Mesenchymal stem cell (in vitro differentiated cells and primary cell): Measurements from ENCODE around the gene RGS7.

Experiments
- DNase-seq: peaks from one replicate; pipeline ENCODE4 v3.0.0-alpha.2; 2013
- H2AFZ ChIP-seq: one replicate; pipeline ENCODE4 v1.6.1; 2013; ENCODE audit warnings: low read depth, mild to moderate bottlenecking, control low read depth, inconsistent platforms, low read length, moderate library complexity
- H2AK5ac ChIP-seq: 2 replicates; pipeline ENCODE4 v1.6.1; 2013; ENCODE audit warnings: low read length, moderate library complexity, mild to moderate bottlenecking, inconsistent platforms; ENCODE audit not compliant: severe bottlenecking
- H2BK120ac ChIP-seq: one replicate; pipeline ENCODE4 v1.6.1; 2013; ENCODE audit warnings: low read depth, mild to moderate bottlenecking, inconsistent platforms, low read length, moderate library complexity
- H2BK12ac ChIP-seq, 2 experiments: one replicate each; pipeline ENCODE4 v1.6.1; 2013; ENCODE audit warnings: inconsistent platforms in 2 of 2, low read length in 2 of 2, mild to moderate bottlenecking in 2 of 2, moderate library complexity in 2 of 2, control low read depth in 1 of 2
- H2BK15ac ChIP-seq: one replicate; pipeline ENCODE4 v1.6.1; 2013; ENCODE audit warnings: mild to moderate bottlenecking, low read depth, inconsistent platforms; ENCODE audit not compliant: poor library complexity, severe bottlenecking
- H2BK5ac ChIP-seq: 2 replicates; pipeline ENCODE4 v1.6.1; 2013; ENCODE audit warnings: low read depth, mild to moderate bottlenecking, low read length, control low read depth, inconsistent platforms; ENCODE audit not compliant: poor library complexity, severe bottlenecking
- H3K14ac ChIP-seq, 2 experiments: one replicate each; pipeline ENCODE4 v1.6.1; 2013; ENCODE audit warnings: inconsistent platforms in 2 of 2, low read length in 2 of 2, control low read depth in 1 of 2, mild to moderate bottlenecking in 1 of 2, moderate library complexity in 1 of 2
- H3K18ac ChIP-seq, 2 experiments: one replicate each; pipeline ENCODE4 v1.6.1; 2013; ENCODE audit warnings: inconsistent platforms in 2 of 2, low read length in 2 of 2, control low read depth in 1 of 2, low read depth in 1 of 2, mild to moderate bottlenecking in 1 of 2
- H3K23ac ChIP-seq, 2 experiments: one replicate each; pipeline ENCODE4 v1.6.1; 2013; ENCODE audit warnings: inconsistent platforms in 2 of 2, low read length in 2 of 2, mild to moderate bottlenecking in 2 of 2, moderate library complexity in 2 of 2, control low read depth in 1 of 2
- H3K27ac ChIP-seq: 2 replicates; pipeline ENCODE4 v1.5.1; 2013; ENCODE audit warnings: mild to moderate bottlenecking, moderate library complexity, low read length, control low read depth, inconsistent platforms; ENCODE audit not compliant: poor library complexity, severe bottlenecking
- H3K27me3 ChIP-seq, 2 experiments: 2 replicates each; pipeline versions ENCODE4 v1.6.1 to v1.7.0; 2013; ENCODE audit warnings: low read length in 2 of 2, mild to moderate bottlenecking in 2 of 2, moderate library complexity in 2 of 2, control low read depth in 1 of 2, inconsistent platforms in 1 of 2; ENCODE audit not compliant: control insufficient read depth in 1 of 2, insufficient read depth in 1 of 2
- H3K36me3 ChIP-seq, 2 experiments: 2 replicates each; pipeline versions ENCODE4 v1.6.1 to v1.7.0; 2013; ENCODE audit warnings: low read length in 2 of 2, control low read depth in 1 of 2, inconsistent platforms in 1 of 2, low read depth in 1 of 2, mild to moderate bottlenecking in 1 of 2; ENCODE audit not compliant: insufficient read depth in 2 of 2, control insufficient read depth in 1 of 2
- H3K4ac ChIP-seq, 2 experiments: one replicate each; pipeline ENCODE4 v1.6.1; 2013; ENCODE audit warnings: inconsistent platforms in 2 of 2, low read length in 2 of 2, mild to moderate bottlenecking in 2 of 2, moderate library complexity in 2 of 2, control low read depth in 1 of 2, low read depth in 1 of 2
- H3K4me1 ChIP-seq: 2 replicates; pipeline ENCODE4 v1.6.1; 2013; ENCODE audit warnings: low read depth, low read length, control low read depth; ENCODE audit not compliant: control insufficient read depth, insufficient read depth
- H3K4me2 ChIP-seq: 2 replicates; pipeline ENCODE4 v1.6.1; 2013; ENCODE audit warnings: low read length, mild to moderate bottlenecking, inconsistent platforms; ENCODE audit not compliant: poor library complexity, severe bottlenecking
- H3K4me3 ChIP-seq, 2 experiments: 2 replicates each; pipeline versions ENCODE4 v1.5.1 to v1.7.0; 2013; ENCODE audit warnings: low read length in 2 of 2, mild to moderate bottlenecking in 2 of 2, control low read depth in 1 of 2, low read depth in 1 of 2; ENCODE audit not compliant: insufficient read depth in 1 of 2
- H3K79me1 ChIP-seq: replicated peaks from 2 replicates; pipeline ENCODE4 v1.6.1; 2013; ENCODE audit warnings: mild to moderate bottlenecking, control low read depth, low read length, inconsistent platforms; ENCODE audit not compliant: poor library complexity, severe bottlenecking
- H3K9ac ChIP-seq: 2 replicates; pipeline ENCODE4 v1.7.0; 2013; ENCODE audit warnings: mild to moderate bottlenecking, low read length, moderate library complexity
- H3K9me3 ChIP-seq: 2 replicates; pipeline ENCODE4 v1.7.0; 2013; ENCODE audit warnings: mild to moderate bottlenecking, low read length; ENCODE audit not compliant: control insufficient read depth
- H4K8ac ChIP-seq: one replicate; pipeline ENCODE4 v1.6.1; 2013; ENCODE audit warnings: inconsistent platforms, mild to moderate bottlenecking, low read length, moderate library complexity
- H4K91ac ChIP-seq: one replicate; pipeline ENCODE4 v1.6.1; 2013; ENCODE audit warnings: mild to moderate bottlenecking, low read length, inconsistent platforms
- WGBS: methylation state at CpG from one replicate; pipeline ENCODE4 v1.1.7; 2013; ENCODE audit warnings: mixed read lengths; 5-methylcytosine and 5-hydroxymethylcytosine counted together

Gene RGS7

DNA sequence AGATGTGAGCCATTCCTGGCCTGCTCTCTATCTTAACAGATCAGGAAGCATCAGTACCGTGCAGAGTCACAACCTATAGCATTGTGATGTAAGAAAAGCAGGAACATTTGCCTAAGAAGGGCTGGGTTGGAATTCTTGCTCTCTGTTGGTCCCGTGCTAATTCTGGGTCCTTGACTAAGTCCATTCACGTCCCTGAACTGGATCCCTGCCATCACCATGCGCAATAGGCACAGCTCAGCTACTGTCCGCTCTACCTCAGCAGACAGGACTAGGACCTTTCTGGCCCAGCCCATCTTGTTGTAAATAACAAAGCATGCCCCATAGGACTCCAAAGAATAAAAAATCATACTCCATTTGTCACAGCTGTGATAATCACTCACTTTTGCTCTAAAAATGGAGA lies 175.0 kb downstream of the RGS7 start:
- Histone ChIP-seq H3K4me1 (no peaks in the 10 kb centered on the region), H3K27ac (no peak overlapping the region), H3K14ac (no peak overlapping the region), H3K23ac (no peak overlapping the region), H3K36me3 (no peaks in the 10 kb centered on the region), H4K8ac (no peak overlapping the region), H3K4ac (no peak overlapping the region), H3K18ac (no peak overlapping the region), H2BK5ac (no peak overlapping the region), H2BK120ac (no peak overlapping the region), H2BK12ac (no peak overlapping the region), H3K9me3 (no peaks in the 10 kb centered on the region), H3K27me3 (no peaks in the 10 kb centered on the region), H2BK15ac (no peak overlapping the region), H3K4me2 (no peak overlapping the region), H2AFZ (no peak overlapping the region), H2AK5ac (no peak overlapping the region), H3K4me3 (no peak overlapping the region), H3K9ac (no peak overlapping the region), H4K91ac (no peak overlapping the region), H3K79me1 (no peaks in the 10 kb centered on the region)
- DNase-seq, result no peak
- 83% methylated on average over 5 of the region's 5 CpGs for WGBS

DNA sequence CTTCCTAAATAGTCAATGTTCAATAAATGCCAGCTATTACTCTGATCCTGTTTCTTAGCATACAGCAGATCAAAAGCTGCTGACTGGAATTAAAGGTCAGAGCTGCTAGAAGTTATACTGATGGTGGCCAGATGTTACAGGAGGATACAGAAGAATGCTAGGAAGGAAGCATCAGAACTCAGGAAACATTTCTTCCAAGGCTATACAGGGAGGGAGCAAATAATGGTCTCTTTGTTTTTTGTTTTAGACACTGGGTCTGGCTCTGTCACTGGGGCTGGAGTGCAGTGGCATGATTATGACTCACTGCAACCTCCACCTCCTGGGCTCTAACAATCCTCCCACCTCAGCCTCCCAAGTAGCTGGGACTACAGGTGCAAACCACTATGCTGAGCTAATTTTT lies 175.5 kb downstream of the RGS7 start:
- Histone ChIP-seq H3K36me3 (no peaks in the 10 kb centered on the region), H3K27me3 (no peaks in the 10 kb centered on the region), H3K27ac (no peak overlapping the region), H3K4me1 (no peaks in the 10 kb centered on the region), H2AK5ac (no peak overlapping the region), H4K91ac (no peak overlapping the region), H3K9me3 (no peaks in the 10 kb centered on the region), H3K4me3 (no peak overlapping the region), H3K14ac (no peak overlapping the region), H2AFZ (no peak overlapping the region), H2BK5ac (no peak overlapping the region), H3K9ac (no peak overlapping the region), H3K4ac (no peak overlapping the region), H4K8ac (no peak overlapping the region), H3K23ac (no peak overlapping the region), H2BK15ac (no peak overlapping the region), H2BK120ac (no peak overlapping the region), H2BK12ac (no peak overlapping the region), H3K79me1 (no peaks in the 10 kb centered on the region), H3K4me2 (no peak overlapping the region), H3K18ac (no peak overlapping the region)
- no peak for DNase-seq

DNA sequence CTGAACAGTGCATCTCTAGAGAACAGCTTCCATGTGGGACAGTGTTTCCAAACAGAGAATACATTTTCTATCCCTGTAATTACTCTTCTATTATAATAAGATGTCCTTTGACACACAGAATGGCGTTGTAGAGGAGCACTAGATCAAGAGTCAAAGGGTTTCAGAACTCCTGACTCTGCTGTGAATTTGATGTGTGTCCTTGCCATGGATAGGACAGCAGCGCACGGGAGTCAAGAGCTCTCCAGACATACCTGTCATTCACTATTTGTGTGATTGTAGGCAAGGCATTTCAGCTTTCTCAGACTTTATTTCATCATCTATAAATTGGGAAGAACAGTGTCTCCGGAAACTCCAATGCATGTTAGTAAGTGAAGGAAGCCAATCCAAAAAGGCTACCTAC lies 176.4 kb downstream of the RGS7 start:
- no peak overlapping the region for H2AK5ac ChIP-seq
- H3K9ac ChIP-seq, result no peak overlapping the region
- H2BK5ac ChIP-seq, result no peak overlapping the region
- no peak for DNase-seq
- H3K14ac ChIP-seq, result no peak overlapping the region
- no peaks in the 10 kb centered on the region for H3K4me1 ChIP-seq
- WGBS, result 50% methylated on average over 1 of the region's 4 CpGs
- H2BK12ac ChIP-seq, result no peak overlapping the region
- H3K23ac ChIP-seq, result no peak overlapping the region
- no peaks in the 10 kb centered on the region for H3K27me3 ChIP-seq
- no peak overlapping the region for H3K18ac ChIP-seq
- no peak overlapping the region for H3K27ac ChIP-seq
- H4K91ac ChIP-seq, result no peak overlapping the region
- H3K4me2 ChIP-seq, result no peak overlapping the region
- H4K8ac ChIP-seq, result no peak overlapping the region
- H3K79me1 ChIP-seq, result no peaks in the 10 kb centered on the region
- no peaks in the 10 kb centered on the region for H3K36me3 ChIP-seq
- H3K4me3 ChIP-seq, result no peak overlapping the region
- H3K4ac ChIP-seq, result no peak overlapping the region
- H2AFZ ChIP-seq, result no peak overlapping the region
- H3K9me3 ChIP-seq, result no peaks in the 10 kb centered on the region
- no peak overlapping the region for H2BK15ac ChIP-seq
- H2BK120ac ChIP-seq, result no peak overlapping the region

DNA sequence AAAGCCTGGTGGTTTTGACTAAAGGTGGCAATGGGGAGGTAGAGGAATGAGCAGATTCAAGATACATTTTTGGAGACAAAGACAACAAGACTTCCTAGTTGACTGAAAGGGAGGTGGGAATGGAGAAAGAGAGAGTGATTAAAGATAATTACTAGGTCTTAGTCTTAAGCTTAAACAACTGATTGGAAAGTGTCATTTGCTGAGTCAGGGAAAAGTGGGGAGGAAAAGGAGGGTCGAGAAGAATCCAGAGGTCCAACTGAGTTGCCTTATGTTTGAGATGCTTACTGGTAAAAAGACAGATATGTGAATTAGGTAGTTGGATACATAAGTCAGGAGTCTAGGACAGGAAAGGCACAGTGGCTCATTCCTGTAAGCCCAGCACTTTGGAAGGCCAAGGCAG lies 179.3 kb downstream of the RGS7 start:
- no peaks in the 10 kb centered on the region for H3K79me1 ChIP-seq
- no peak overlapping the region for H3K4me3 ChIP-seq
- H3K9ac ChIP-seq, result no peak overlapping the region
- H3K14ac ChIP-seq, result no peak overlapping the region
- H4K91ac ChIP-seq, result no peak overlapping the region
- no peaks in the 10 kb centered on the region for H3K27me3 ChIP-seq
- WGBS, result 49% methylated on average over 1 of the region's 1 CpG
- H2BK12ac ChIP-seq, result no peak overlapping the region
- no peak overlapping the region for H2BK120ac ChIP-seq
- H2BK15ac ChIP-seq, result no peak overlapping the region
- H3K18ac ChIP-seq, result no peak overlapping the region
- no peak overlapping the region for H4K8ac ChIP-seq
- no peak overlapping the region for H2AK5ac ChIP-seq
- DNase-seq, result no peak
- no peaks in the 10 kb centered on the region for H3K4me1 ChIP-seq
- no peak overlapping the region for H3K27ac ChIP-seq
- H3K9me3 ChIP-seq, result no peaks in the 10 kb centered on the region
- H3K4me2 ChIP-seq, result no peak overlapping the region
- no peak overlapping the region for H3K23ac ChIP-seq
- no peak overlapping the region for H2AFZ ChIP-seq
- no peaks in the 10 kb centered on the region for H3K36me3 ChIP-seq
- H3K4ac ChIP-seq, result no peak overlapping the region
- no peak overlapping the region for H2BK5ac ChIP-seq
